Measurements from ENCODE around the gene H2BK1.

The H2BK1 gene

DNA sequence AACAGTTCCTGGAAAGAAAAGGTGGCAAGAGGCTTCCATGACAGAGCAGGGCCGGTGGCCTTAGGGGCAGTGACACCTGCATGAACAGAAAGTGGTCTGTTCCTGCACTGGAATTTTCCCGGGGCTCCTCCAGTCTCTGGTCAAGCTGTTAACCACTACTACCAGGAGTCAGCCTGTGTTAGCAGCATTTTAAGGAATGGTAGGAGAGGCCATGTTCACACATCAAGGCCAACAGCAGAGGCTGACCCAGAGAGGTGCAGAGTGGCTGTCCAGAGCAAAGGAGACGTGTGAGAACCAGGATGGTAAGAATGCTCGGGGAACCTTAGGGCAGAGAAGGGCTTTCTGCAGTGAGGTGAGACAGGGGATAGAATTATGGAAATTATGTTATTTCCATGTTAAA is 8.5 kb downstream of the H2BK1 start:
- DNase-seq (ENCODE audit: low read depth), result no peak

DNA sequence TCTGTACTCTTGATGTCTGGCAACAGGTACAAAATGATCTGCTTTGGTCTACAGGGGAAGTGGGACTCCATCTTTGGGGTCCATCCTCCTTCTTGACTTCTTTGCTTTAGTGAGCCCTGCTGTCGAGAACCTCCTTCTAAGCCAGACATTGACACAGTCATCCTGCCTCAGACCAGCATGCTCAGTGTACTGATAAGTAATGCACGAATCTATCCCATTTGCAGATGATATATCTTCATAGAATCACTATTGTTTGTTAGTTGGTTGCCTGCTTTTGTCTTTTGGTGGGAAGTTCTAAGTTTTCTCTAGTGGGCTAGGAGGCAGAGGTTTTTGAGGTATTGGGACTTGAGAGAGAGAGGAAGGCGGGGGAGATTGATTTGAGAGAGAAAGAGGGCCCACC is 8.9 kb downstream of the H2BK1 start:
- no peak for DNase-seq (ENCODE audit: low read depth)

DNA sequence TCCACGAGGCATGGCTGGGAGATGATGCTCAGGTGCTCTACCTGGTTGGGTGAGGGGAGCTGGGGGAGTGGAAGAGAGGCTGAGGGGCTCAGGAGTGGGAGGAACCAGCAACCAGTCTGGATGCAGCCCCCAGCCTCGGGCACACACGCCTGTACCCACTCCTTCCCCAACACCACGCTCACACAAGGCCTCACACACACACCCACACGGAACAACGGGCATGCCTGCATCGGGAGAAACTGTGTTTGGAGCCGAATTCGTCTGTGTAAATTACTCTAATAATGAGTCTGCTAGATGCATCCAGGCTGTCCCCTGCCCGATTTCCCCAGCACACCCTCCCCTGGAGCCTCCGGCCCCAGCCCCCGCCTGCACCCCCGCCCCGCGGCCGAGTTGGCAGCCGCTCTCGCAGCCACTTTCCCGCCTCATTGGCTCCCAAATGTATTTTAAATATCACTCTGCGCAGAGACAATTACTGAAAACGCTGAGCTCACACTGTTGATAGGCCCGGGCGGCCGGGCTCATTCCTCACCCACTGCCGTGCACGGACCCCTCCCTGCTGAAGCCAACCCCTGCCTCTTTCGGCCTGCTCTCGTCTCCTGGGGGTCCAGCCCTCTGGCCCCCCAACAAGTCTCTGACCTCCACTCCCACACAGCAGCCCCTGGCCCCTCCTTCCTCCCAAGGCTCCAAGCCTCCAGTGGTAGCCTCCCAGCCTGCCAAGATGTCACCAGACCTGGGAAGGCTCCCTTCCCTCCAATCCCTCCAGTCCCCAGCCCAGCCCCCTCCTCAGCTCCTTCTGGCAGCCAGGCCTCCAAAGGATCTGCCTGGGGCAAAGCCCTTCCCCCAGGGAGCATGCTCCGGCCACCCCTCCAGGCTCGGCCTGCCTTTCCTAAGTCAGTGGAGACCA is 11.1 kb downstream of the H2BK1 start:
- no peak for DNase-seq (ENCODE audit: low read depth)

DNA sequence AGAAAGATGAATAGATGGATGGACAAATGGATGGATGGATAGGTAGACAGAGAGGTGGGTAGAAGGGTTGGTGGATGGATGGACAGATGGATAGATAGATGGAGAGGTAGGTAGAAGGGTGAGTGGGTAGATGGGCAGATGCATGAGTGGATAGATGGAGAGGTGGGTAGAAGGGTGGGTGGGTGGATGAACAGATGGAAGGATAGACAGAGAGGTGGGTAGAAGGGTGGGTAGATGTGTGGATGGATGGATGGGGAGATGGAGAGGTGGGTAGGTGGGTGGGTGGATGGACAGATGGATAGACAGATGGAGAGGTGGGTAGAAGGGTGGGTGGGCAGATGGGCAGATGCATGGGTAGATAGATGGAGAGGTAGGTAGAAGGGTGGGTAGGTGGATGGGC is 12.4 kb downstream of the H2BK1 start:
- DNase-seq (ENCODE audit: low read depth), result no peak

DNA sequence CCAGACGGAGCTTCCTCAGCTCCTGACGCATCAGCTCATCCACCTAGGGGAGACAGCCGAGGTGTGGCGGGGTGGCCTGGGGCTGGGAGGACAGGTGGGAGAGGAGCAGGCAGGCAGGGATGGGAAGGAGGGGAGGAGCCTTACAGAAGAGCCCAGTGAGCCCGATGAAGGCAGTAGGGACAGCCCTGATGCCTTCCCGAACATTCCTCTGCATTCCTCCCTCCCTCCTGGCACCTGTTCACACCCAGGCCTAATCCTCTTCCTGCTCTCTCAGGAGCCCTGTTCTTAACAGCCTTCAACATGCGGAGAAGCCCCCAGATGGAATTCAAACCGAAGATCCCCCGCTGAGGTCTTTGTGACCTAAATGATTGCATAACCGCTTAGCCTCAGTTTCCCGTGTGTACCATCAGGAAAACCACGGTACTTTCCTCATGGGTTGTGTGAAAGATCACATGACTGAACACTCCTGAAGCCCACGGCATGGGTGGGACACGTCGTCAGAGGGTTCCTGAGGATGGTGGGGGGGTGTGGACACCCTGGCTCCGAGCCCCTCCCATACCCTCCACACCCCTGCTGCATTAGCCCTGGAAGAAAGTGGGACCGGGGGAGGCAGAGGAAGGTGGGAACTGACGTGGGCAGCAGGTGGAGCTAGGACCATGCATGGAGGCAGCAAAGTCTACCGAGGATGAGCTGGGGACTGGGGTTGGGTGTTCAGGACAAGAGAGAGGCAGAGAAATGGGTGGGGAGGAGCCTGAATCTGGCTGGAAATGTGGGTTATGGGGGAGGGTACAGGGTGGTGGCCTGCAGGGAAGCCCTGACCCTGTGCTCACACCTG is 14.5 kb downstream of the H2BK1 start:
- no peak for DNase-seq (ENCODE audit: low read depth)

DNA sequence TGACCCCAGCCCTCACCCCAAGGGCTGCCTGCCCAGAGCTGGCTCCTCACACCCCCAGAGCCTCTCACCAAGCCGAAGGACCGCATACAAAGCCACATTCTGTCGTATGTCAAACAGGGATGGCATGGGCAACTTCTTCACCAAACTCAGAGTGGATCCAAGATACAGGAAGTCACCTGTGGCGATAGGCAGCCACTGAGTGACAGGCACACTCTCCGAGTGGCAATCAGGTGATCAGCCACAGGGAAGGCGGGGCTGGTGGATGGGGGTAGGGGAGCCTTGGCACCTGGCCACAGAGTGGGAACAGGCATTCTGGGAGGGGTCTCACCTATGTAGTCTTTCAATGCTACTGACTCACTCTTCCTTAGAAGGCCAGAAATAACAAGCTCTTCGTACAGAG is 16.1 kb downstream of the H2BK1 start:
- DNase-seq (ENCODE audit: low read depth), result no peak

DNA sequence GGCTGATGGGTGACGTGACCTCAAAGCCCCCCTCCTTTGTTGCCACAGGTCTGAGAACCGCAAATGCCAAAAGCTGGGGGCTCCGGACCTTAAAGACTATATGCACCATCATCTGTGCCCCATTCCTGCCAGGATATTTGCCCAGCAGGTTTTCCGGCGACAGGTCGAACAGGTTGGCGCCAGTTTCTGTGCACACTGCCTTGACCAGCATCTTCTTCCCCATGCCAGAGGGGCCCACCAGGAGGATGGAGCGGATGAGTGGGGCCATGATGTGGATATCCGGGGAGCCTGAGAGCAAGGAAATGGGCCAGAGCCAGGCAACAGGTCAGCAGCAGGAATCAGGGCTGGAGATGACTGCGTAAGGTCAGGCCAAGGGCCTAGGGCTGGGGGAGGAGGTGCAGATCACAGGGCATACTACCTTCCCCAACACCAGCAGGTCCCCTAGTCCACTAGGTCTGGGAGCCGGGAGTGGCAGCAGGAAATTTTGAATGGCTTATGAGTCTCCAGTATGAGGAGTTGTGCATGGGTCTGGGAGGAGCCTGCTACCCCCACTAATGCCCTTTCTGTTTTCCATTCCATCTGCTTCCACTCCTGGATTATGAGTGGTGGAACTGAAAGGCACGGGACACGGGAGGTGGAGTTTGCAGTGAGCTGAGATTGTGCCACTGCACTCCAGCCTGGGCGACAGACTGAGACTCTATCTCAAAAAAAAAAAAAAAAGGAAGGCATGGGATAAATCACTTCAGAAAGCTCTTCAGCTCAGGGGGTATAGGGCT is 16.9 kb downstream of the H2BK1 start:
- DNase-seq (ENCODE audit: low read depth), result no peak

DNA sequence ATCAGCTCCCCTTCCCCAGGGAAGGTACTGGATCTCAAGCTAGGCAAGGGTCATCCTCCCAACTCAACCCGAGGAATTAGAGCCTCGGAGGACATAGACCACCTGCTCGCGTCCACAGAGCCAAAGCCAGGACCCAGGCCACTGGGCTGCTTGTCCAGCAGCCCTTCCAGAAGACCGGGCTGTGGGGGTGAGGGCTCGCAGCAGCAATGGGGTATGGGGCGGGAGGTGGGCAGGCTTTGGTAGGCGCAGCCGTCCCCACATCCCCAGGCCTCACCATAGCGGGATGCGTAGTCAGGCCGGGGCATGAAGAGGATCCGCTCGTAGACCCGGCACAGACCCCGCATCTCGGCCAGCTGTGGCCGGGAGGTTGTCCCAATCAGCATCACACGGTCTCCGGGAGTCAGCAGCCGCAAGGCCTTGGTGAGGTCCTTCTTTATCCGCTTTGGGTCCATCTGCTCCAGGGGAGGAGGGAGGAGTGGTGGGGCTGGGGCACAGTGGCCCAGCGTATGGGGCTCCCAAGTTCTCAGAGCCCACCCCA is 18.2 kb downstream of the H2BK1 start:
- DNase-seq (ENCODE audit: low read depth), result no peak

DNA sequence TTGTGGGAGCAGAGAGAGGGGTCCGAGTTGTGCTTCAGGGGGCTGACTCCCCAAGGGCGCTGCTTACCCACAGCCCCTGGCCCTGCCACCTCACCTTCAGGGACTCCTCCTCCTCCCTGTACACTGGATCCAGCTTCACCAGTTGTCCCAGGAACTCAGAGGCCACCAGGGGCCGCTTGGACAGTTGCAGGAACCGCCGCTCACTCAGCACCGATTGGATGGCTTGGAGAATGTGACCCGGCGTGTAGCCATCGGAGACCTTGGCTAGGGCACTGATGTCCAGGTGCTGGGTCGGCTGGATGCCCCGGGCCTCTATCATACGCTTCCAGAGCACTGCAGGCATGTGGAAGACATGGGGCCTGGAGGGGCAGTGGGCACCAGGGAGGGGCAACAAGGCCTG is 18.7 kb downstream of the H2BK1 start:
- no peak for DNase-seq (ENCODE audit: low read depth)

DNA sequence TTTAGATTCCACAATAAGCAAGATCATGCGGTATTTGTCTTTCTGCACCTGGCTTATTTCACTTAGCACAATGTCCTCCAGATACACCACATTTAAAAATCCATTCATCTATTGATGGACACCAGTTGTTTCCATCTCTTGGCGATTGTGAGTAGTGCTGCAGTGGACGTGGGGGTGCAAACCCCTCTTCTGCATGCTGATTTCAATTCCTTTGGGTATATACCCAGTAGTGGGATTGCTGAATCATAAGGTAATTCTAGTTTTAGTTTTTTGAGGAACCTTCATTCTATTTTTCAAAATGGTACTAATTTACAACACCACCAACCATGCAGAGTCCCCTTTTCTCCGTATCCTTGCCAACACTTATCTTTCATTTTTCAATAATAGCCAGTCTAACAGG is 21.2 kb downstream of the H2BK1 start:
- DNase-seq (ENCODE audit: low read depth), result no peak

DNA sequence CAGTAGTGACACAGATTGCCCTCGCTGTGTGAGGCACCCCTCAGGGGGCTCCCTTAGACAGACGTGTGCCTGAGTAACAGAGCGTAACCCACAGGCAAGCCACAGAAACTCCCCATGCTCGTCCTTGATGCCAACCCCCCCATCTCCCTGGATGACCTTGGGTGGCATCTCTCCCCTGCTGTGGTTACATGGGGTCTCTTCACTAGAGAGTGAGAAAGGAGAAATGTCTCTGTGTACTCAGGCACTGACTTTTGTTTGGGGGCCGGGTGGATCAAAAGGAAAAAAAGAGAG is 22.1 kb downstream of the H2BK1 start:
- DNase-seq (ENCODE audit: low read depth), result no peak

DNA sequence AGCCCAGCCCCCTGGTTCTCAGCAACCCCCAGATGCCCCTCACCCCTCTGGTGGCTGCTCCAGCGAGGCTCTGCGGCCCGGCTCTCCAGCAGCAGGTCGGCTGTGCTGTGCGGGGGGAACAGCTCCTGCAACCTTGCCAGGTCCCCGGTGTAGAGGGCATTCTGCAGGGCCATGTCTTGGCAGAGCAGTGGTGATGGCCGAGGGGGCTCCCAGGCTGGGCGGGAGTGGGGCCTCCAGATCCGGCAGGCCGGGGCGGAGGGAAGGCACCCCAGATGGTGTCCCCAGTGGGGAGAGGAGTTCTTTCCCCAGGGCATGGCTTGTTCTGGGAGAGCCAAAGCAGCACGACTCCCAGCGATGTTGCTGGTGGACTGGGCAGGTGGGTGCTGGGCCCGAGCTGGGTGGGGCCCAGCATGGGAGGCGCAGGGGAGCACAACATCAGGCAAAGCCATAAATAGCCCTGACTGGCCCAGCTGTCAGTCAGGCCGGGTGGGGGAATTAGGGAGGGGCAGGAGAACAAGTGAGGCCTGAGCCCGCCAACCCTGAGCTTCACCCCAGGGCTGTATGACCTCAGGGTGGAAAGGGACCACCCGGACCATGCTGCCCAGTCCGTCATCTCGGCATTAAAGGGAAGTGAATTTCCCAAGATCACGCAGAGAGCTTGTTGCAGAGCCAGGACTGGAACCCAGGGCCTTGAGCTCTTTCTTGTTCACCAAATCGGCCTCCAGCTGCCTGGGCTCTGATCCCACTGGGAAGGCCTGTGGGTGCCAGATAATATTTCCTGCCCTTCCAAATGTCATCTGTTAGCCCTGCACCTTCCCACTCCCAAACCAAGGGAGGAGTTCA is 22.7 kb downstream of the H2BK1 start:
- no peak for DNase-seq (ENCODE audit: low read depth)

DNA sequence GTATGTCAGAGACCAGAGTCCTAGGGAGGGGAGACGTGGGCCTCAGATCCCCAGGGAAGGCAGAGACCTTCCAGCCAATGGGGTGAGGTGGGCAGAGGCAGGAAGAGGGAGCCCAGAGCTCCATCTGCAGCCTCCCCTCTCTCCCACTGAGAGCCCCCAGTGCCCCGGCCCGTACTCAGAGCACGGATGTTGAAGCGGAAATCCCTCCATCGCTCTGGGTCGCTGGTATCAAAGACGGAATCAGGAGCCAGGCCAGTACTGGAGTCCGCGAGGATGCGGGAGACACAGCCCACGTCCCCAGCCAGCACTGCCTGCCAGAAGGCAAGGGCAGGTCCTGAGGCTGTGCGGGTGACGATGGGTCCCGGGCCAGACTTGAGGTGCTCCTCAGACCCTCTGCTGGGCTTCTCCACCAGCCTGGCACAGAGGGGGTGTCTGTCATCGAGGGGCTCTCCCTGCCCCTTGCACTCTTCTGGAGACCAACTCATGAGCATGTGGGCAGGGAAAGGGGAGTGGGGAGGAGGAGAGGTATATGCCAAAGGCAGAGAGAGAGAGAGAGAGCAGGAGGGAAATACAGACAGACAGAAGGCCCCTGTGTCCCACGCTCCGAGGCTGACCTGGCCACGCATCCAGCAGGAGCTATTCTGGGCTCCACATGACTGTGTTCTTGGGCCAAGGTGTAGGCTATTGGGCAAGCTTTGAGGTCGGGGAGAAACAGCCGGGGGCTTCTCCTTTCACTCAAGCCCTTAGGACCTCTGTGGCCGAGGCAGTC is 23.5 kb downstream of the H2BK1 start, which contains the start of gene ASB10:
Gene ASB10 (minus strand): TSS at position 611 of the 769 bp plus-strand sequence. CDS start 120 bp downstream, at position 491.
- DNase-seq (ENCODE audit: low read depth), result no peak

DNA sequence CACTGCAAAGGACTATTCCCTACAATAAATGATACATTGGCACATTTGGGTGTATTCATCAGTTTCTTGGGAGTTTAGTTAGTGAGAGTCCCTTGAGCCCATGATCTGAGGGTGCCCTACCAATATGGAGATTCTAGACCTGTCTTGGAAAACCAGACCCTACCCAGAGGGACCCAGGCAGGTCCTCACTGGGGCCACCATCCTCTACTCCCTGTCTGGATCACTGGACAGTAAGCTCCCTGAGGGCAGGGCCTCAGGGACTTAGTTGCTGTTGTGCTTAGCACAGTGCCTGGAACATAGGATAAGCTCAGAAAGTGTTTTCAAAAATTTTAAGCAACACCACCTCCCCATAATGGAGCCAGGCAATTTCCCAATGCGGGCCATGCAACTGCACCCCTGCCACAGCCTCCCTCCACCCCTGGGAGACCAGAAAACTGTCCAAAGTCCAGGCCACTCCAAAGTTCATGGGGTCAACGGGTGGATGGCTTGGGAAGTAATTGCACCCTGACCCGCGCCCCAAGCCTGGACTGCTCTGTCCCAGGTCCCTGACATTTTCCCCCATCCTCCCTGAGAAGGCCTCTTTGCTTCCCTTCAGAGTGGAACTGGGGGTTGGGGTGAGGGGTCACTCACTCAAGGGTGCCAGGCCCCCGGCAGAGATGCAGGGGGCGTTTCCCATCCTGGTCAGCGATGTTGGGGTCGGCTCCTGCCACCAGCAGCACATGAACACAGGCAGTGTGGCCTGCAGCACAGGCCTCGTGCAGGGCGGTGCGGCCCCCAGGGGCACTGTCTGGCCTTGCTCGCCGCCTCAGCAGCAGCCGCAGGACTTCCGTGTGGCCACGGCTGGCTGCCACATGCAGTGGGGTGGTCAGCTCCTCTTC is 24.3 kb downstream of the H2BK1 start:
- DNase-seq (ENCODE audit: low read depth), result no peak

DNA sequence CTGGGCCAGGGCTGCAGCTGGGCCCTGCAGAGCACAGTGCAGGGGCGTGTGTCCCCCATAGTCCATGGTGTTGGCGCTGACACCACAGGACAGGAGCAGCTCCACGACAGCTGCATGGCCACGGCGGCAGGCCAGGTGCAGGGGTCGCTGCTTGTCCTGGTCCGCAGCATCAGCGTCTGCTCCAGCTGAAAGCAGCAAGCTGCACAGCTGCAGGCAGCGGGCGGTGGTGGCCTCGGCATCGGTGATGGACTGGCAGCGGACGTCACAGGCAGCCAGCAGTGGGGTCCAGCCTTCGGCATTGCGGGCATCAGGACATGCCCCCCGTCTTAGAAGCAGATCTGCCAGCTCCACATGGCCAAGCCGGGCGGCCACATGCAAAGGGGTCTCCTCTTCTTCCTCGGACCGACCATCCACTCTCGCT is 29.3 kb downstream of the H2BK1 start:
- no peak for DNase-seq (ENCODE audit: low read depth)

DNA sequence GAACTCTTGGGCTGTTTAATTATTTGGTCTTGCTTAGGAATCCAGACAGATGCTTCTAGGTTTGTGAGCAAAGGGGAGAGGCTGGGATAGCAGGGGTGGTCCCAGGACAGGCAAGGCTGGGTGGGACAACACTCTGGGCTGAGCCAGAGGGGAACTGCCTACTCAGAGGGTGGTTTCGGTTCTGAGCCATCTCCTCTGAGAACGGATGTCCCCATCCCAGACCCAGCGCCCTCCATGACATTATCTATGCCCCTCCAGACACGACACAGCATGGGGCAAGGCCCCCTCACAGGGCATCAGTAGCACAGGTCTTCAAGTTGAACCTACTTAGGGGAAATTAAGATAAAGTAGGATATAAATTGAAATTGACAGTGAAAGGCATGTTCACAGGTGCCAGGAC is 30.3 kb downstream of the H2BK1 start:
- DNase-seq (ENCODE audit: low read depth), result no peak

DNA sequence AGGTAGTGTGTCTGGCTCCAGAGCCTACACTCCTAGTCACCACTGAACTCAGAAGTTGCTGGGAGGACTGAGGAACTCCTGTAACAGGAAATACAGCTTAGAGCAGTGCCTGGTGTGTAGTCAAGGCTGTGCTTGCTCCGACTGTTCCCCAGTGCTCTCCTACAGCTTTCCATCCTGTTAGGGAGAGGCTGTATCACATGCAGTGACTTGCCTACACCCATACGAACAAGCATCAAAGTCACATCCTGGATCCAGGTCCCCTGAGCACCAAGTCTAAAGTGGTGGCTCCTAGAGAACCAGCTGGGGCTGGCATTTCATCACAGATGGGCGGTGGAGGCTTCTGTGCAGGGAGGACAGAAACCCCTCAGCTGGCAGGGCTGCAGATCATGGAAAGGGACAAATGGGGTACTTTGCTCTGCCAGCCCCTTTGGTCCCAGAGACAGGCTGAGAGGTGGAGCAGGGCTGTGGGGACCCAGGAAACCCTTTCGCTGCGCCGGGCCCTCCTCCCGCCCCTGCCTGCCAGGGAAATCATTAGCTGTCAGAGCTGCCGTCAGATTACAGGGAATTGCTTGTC is 30.9 kb downstream of the H2BK1 start:
- DNase-seq (ENCODE audit: low read depth), result no peak

DNA sequence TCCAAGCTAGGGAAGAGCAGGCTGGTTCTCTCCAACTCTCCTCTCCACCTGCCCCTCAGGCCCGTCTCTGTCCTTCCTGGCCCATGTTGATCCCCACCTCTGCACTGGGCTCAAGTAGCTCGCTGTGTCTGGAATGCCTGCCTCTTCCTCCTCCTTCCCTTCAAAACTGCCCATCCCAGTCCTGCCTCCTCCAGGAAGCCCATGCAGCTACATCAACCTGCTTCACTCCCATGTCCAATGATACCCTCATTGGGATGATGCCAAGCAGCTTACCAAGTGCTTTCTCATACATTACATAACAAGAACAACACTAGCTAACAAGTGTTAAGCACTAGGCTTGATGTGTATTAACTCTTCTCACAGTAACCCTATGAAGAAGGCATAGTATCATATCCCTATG is 31.5 kb downstream of the H2BK1 start:
- no peak for DNase-seq (ENCODE audit: low read depth)

DNA sequence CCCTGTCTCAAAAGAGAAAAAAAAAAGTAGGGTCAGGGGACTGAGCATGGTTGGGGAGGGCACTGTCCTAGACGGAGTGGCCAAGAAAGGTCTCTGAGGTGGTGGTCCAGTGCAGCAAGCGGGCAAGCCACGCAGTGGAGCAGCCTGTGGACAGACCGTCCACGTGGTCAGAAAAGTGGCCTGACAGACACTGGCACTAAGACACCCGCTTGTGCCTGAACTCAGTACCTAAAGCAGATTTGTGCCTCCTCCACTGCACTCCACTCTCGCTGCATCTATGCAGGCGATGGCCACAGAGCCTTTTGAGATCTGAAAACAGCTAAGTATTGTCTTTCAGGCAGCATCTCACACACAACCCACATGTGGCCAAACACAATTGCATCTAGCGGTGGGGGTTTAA is 32.1 kb downstream of the H2BK1 start:
- DNase-seq (ENCODE audit: low read depth), result no peak
